Measurements from ENCODE around the gene GPR137C. TPM values are rescaled to one million over a fixed set of nuclear protein-coding genes. Genes with fewer than 3 reads are reported as not detected.

GPR137C gene, protein sequence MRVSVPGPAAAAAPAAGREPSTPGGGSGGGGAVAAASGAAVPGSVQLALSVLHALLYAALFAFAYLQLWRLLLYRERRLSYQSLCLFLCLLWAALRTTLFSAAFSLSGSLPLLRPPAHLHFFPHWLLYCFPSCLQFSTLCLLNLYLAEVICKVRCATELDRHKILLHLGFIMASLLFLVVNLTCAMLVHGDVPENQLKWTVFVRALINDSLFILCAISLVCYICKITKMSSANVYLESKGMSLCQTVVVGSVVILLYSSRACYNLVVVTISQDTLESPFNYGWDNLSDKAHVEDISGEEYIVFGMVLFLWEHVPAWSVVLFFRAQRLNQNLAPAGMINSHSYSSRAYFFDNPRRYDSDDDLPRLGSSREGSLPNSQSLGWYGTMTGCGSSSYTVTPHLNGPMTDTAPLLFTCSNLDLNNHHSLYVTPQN
- total RNA-seq, result under 1 TPM; 0.12 to 0.19 TPM

DNA sequence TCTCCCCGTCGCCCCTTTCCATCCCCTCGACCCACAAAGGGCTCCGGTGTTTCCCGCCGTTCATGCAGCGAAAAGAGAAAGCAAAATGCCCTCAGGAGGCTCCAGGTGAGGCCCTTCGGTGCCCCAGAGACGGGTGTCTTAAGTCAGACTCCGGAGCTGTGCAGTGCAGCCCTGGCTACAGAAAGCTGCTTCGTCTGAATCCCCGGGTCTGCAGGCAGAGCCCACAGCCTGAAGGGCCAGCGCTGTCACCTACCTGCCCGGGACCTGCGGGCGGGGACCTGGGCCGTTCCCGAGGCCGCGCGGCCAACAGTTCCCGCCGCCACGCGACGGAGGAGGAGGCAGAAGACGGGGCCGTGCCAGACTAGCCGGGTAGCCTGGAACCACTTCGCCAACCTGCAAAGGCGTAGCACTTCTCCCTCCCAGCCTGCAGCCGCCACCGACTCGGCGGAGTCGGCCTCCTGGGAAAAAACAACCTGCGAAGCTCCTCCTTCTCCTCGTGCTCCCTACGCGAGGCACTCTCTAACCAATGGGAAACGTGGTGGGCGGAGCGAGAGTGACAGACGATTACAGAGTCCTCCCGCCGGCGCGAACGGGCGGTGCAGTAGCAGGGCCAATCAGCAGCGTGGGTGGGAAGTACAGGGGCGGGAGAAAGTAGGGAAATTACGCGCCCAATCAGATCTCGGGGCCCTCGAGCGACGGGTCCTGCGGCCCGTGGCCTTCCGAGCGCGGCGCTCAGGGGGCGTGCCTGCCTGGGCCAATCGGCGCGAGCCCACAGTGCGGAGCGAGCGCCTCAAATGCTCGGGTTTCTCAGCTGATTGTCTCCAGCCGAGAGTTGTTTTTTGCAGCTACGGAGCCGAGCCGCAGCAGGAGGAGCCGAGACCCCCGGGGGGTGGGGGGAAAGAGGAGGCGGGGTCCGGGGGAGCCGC is at the start of gene GPR137C, which contains the start of gene TXNDC16:
TSS of gene GPR137C (plus strand) at position 774 of the 926 bp plus-strand sequence. CDS start 312 bp downstream, outside the sequence.
TSS of gene TXNDC16 (minus strand) at position 443 of the 926 bp plus-strand sequence. CDS start 8,948 bp downstream, outside the sequence.
- Mint-ChIP-seq H3K27me3 (no peaks in the 10 kb centered on the region), H3K4me1 (ENCODE audit: low read depth) (peaks cover 20% of the 10 kb centered on the region), H3K27ac (peak within 1 kb of the TSS; percentile 55), H3K36me3 (no peaks in the 10 kb centered on the region), H3K4me3 (peak within 1 kb of the TSS; percentile 92), H3K9me3 (no peaks in the 10 kb centered on the region)
- DNase-seq, result peak; percentile 100
- ChIA-PET CTCF (interaction anchor here (0.6 to 1.3 kb wide), 5 partner anchors 9 to 252 kb away, joined by 3 to 4 read pairs (median 3); partner anchors contain the start of gene STYX), POLR2A (interaction anchor here (0.8 to 1.4 kb wide), 5 partner anchors 20 to 238 kb away, joined by 3 to 9 read pairs (median 4); partner anchors contain the start of genes ERO1A and PTGER2)
- intact Hi-C loops (cut with micrococcal nuclease), result loop anchor here (1.0 to 10.0 kb wide), 12 partner anchors 21 to 1888 kb away; partner anchors contain the start of genes CNIH1, DDHD1, FRMD6 and GNG2

DNA sequence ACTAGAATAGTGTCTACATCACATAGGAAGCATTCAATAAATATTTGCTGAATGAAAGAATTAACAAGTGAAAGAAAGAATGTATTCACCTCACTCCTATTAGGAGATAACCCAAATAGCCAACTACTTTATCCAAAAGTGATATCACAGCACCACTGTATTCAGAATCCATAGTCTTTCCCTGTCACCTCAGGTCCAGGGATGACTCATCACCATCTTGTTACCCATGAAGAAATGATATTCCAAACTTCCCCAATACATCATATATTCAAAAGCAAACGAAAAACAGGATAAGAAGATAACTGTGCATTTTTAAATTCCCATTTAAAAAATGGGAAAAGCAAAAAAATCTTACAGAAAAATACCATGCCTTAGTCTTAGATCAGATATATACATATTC is 39.4 kb upstream of the GPR137C start:
- Mint-ChIP-seq H3K4me1 (ENCODE audit: low read depth) (no peaks in the 10 kb centered on the region), H3K27me3 (no peaks in the 10 kb centered on the region), H3K9me3 (peaks cover under 1% of the 10 kb centered on the region), H3K4me3 (no peak overlapping the region), H3K36me3 (peaks cover 8% of the 10 kb centered on the region), H3K27ac (no peak overlapping the region)
- intact Hi-C loops (cut with micrococcal nuclease), result no loop called here
- DNase-seq, result no peak
- POLR2A ChIA-PET, result no interaction called here
- CTCF ChIA-PET, result no interaction called here

DNA sequence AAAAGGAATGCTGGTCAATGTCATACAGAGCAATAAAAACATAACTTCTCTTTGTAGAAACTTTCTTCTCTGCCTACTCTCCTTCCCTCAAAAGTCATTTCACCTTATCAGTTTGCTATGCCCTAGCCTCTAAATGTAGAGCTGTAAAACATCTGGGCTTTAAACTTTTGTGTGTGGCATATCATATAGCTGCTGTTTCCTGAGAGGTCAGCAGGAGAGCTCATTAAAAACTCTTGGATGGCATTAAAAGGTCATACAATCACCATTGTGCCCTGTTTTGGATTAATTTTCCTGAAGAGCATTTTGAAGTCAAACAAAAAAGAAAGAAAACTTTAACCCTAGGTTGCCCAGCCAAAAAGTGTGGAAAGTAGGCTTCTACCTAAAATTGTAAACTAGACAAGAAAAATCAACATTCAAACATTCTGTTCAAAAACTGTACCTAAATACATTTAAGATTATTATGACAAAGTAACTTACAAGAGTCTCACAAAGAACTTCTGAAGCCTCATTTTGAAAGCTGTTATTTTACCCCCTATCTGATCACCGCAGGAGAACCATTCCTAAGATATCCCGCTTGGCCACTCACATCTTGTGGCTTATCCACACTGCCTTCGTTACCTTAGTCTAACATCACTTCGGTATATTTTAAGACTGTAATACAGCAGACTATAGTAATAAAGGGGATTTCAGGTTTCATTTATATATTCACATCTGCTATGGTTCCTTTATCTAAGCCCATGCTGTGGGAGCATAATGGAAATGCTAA is 38.4 kb upstream of the GPR137C start:
- H3K36me3 Mint-ChIP-seq, result peaks cover 2% of the 10 kb centered on the region

DNA sequence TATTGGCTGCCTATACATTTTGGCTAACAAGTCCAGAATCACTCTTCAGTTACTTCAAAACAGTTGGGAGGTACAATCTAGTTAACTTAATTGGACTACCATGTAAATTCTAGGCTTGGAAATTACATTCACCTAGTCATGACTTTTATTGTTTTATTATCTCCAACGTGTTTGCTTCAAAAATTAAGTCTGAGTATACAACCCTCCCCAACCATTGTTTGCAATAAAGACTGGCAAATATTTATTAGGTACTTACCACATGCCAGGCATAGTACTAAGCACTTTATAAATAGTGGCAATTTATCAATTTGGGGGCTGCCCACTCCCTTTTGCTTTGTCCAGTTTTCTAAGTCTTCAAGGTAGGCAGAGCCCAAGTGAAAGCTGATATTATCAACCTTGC is 30.6 kb upstream of the GPR137C start:
- intact Hi-C loops (cut with micrococcal nuclease), result no loop called here
- H3K27ac Mint-ChIP-seq, result no peak overlapping the region
- DNase-seq, result no peak
- no peaks in the 10 kb centered on the region for H3K9me3 Mint-ChIP-seq
- POLR2A ChIA-PET, result no interaction called here
- no peaks in the 10 kb centered on the region for H3K4me1 Mint-ChIP-seq (ENCODE audit: low read depth)
- no peaks in the 10 kb centered on the region for H3K27me3 Mint-ChIP-seq
- no peak overlapping the region for H3K4me3 Mint-ChIP-seq
- peaks cover 2% of the 10 kb centered on the region for H3K36me3 Mint-ChIP-seq
- CTCF ChIA-PET, result no interaction called here

More for the DNA sequence above, 38.4 kb upstream of the GPR137C start:
- no peak for DNase-seq
- no peaks in the 10 kb centered on the region for H3K27me3 Mint-ChIP-seq
- H3K4me3 Mint-ChIP-seq, result no peak overlapping the region
- no peaks in the 10 kb centered on the region for H3K4me1 Mint-ChIP-seq (ENCODE audit: low read depth)
- intact Hi-C loops (cut with micrococcal nuclease), result no loop called here
- no peak overlapping the region for H3K27ac Mint-ChIP-seq
- POLR2A ChIA-PET, result no interaction called here
- H3K9me3 Mint-ChIP-seq, result no peaks in the 10 kb centered on the region
- CTCF ChIA-PET, result no interaction called here

- H3K27me3 Mint-ChIP-seq, result no peaks in the 10 kb centered on the region
- DNase-seq, result no peak
- ChIA-PET POLR2A (no interaction called here), CTCF (no interaction called here)
- H3K4me1 Mint-ChIP-seq (ENCODE audit: low read depth), result no peaks in the 10 kb centered on the region
- no peaks in the 10 kb centered on the region for H3K9me3 Mint-ChIP-seq
- no peak overlapping the region for H3K27ac Mint-ChIP-seq
- intact Hi-C loops (cut with micrococcal nuclease), result no loop called here
- no peak overlapping the region for H3K4me3 Mint-ChIP-seq
- peaks cover 2% of the 10 kb centered on the region for H3K36me3 Mint-ChIP-seq
These were observed 29.9 kb upstream of the GPR137C start for GRCh38 chr14:52522581-52523345.

DNA sequence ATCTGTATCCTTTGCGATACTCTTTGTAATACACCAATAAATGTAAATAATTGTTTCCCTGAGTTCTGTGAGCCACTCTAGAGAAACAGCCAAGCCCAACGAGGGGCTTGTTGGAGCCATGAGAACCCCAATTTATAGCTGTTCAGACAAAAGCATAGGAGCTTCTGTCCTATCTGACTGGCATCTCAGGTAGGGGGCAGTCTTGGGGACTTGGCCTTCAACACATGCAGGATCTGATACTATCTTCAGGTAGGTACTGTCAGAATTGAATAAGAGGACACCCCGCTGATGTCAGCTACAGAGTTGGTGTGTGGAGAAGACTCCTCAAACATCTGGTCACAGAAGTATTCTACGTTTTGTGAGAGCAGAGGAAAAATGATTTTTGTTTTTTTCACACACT is 25.6 kb upstream of the GPR137C start:
- H3K9me3 Mint-ChIP-seq, result no peaks in the 10 kb centered on the region
- intact Hi-C loops (cut with micrococcal nuclease), result no loop called here
- H3K4me3 Mint-ChIP-seq, result no peak overlapping the region
- no peak for DNase-seq
- ChIA-PET CTCF (no interaction called here), POLR2A (no interaction called here)
- H3K4me1 Mint-ChIP-seq (ENCODE audit: low read depth), result no peaks in the 10 kb centered on the region
- peaks cover 6% of the 10 kb centered on the region for H3K36me3 Mint-ChIP-seq
- H3K27me3 Mint-ChIP-seq, result no peaks in the 10 kb centered on the region
- H3K27ac Mint-ChIP-seq, result no peak overlapping the region

- peaks cover 11% of the 10 kb centered on the region for H3K36me3 Mint-ChIP-seq
- CTCF ChIA-PET, result no interaction called here
- H3K27me3 Mint-ChIP-seq, result no peaks in the 10 kb centered on the region
- POLR2A ChIA-PET, result no interaction called here
- H3K9me3 Mint-ChIP-seq, result no peaks in the 10 kb centered on the region
- intact Hi-C loops (cut with micrococcal nuclease), result loop anchor here (1.0 to 10.0 kb wide), 2 partner anchors 21 to 787 kb away; partner anchors contain the start of genes GPR137C and TXNDC16
- DNase-seq, result no peak
- H3K4me3 Mint-ChIP-seq, result no peak overlapping the region
- no peaks in the 10 kb centered on the region for H3K4me1 Mint-ChIP-seq (ENCODE audit: low read depth)
- H3K27ac Mint-ChIP-seq, result no peak overlapping the region
These were observed 21.2 kb upstream of the GPR137C start for GRCh38 chr14:52531481-52531880.

- ChIA-PET POLR2A (no interaction called here), CTCF (no interaction called here)
- no peaks in the 10 kb centered on the region for H3K27me3 Mint-ChIP-seq
- H3K4me3 Mint-ChIP-seq, result no peak overlapping the region
- no peaks in the 10 kb centered on the region for H3K4me1 Mint-ChIP-seq (ENCODE audit: low read depth)
- H3K36me3 Mint-ChIP-seq, result peaks cover 7% of the 10 kb centered on the region
- intact Hi-C loops (cut with micrococcal nuclease), result loop anchor here (10.0 kb wide), 1 partner anchor 791 kb away; no protein-coding TSS in a partner anchor
- H3K27ac Mint-ChIP-seq, result no peak overlapping the region
- no peaks in the 10 kb centered on the region for H3K9me3 Mint-ChIP-seq
- no peak for DNase-seq
These were observed 16.4 kb upstream of the GPR137C start for GRCh38 chr14:52536269-52536668.

- no peak overlapping the region for H3K27ac Mint-ChIP-seq
- no peaks in the 10 kb centered on the region for H3K27me3 Mint-ChIP-seq
- H3K9me3 Mint-ChIP-seq, result no peaks in the 10 kb centered on the region
- peaks cover 9% of the 10 kb centered on the region for H3K36me3 Mint-ChIP-seq
- no peak overlapping the region for H3K4me3 Mint-ChIP-seq
- H3K4me1 Mint-ChIP-seq (ENCODE audit: low read depth), result no peaks in the 10 kb centered on the region
- intact Hi-C loops (cut with micrococcal nuclease), result loop anchor here (10.0 kb wide), 1 partner anchor 794 kb away; no protein-coding TSS in a partner anchor
- DNase-seq, result no peak
- ChIA-PET POLR2A (no interaction called here), CTCF (no interaction called here)
These were observed 14.0 kb upstream of the GPR137C start for GRCh38 chr14:52538623-52539022.

DNA sequence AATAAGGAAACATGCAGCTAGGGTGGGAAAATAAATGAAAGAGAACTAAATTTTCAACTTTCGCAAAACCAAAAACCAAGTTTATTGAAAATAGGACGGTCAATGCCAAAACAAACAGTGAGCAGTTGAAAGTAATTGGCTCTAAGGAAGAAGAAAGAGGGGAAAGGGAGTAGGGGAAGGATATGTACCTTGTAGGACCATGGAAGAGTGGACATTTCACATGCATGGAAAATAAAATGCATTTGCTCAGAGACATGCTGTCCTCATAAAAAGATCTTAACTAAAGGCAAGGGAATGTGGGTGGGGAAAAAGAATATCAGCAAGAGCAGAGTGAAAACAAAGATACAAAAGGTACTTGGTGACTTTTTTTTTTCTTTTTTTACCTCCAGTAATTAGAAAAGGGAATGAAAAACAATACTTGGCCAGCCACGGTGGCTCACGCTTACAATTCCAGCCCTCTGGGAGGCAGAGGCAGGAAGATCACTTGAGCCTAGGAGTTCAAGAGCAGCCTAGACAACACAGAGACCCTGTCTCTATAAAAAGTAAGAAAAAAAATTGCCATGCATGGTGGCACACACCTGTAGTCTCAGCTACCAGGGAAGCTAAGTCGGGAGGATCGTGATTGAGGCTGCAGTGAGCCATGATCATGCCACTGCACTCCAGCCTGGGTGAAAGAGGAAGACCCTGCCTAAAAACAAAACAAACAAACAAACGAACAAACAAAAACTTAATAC is 6.9 kb upstream of the GPR137C start:
- Mint-ChIP-seq H3K4me3 (no peak overlapping the region), H3K9me3 (no peaks in the 10 kb centered on the region), H3K36me3 (peaks cover 1% of the 10 kb centered on the region), H3K4me1 (ENCODE audit: low read depth) (peaks cover 5% of the 10 kb centered on the region), H3K27ac (no peak overlapping the region), H3K27me3 (no peaks in the 10 kb centered on the region)
- no peak for DNase-seq
- ChIA-PET POLR2A (no interaction called here), CTCF (no interaction called here)
- intact Hi-C loops (cut with micrococcal nuclease), result no loop called here

GRCh38 chr14:52546318-52546670 is 6.3 kb upstream of the GPR137C start:
- intact Hi-C loops (cut with micrococcal nuclease), result no loop called here
- Mint-ChIP-seq H3K4me3 (no peak overlapping the region), H3K27ac (no peak overlapping the region), H3K4me1 (ENCODE audit: low read depth) (peaks cover 10% of the 10 kb centered on the region), H3K36me3 (peaks cover 1% of the 10 kb centered on the region), H3K9me3 (no peaks in the 10 kb centered on the region), H3K27me3 (no peaks in the 10 kb centered on the region)
- CTCF ChIA-PET, result no interaction called here
- POLR2A ChIA-PET, result no interaction called here
- DNase-seq, result no peak
